Memory B cell (primary cell): Measurements from ENCODE around the gene SCPEP1.
"Not testable (repeated sequence)": the region's sequence is repeated elsewhere in the genome, so short reads cannot be mapped to it uniquely, and the experiment has no call there.

Source experiments
- ATAC-seq: fragments of 150-1000 bp; cut with Tn5 transposase; 2 replicates; pipeline ENCODE4 v1.10.0; 2021; ENCODE audit warnings: low read depth, mild to moderate bottlenecking, moderate library complexity
- DNase-seq, 2 donors: peaks; one replicate each; pipeline ENCODE4 v3.0.0; 2022; ENCODE audit warnings: low spot score in 2 of 2
- H3K27ac Mint-ChIP-seq: one replicate; pipeline ENCODE4 v1.8.0; 2022; ENCODE audit warnings: mild to moderate bottlenecking, moderate library complexity, mixed read lengths
- H3K27me3 Mint-ChIP-seq: one replicate; pipeline ENCODE4 v1.8.0; 2022; ENCODE audit warnings: mixed read lengths
- H3K36me3 Mint-ChIP-seq: one replicate; pipeline ENCODE4 v1.8.0; 2022; ENCODE audit warnings: mild to moderate bottlenecking, mixed read lengths
- H3K4me1 Mint-ChIP-seq: one replicate; pipeline ENCODE4 v1.8.0; 2022; ENCODE audit warnings: mixed read lengths
- H3K4me3 Mint-ChIP-seq: one replicate; pipeline ENCODE4 v1.8.0; 2022; ENCODE audit warnings: mild to moderate bottlenecking, moderate library complexity, mixed read lengths
- H3K9me3 Mint-ChIP-seq: one replicate; pipeline ENCODE4 v1.8.0; 2022; ENCODE audit warnings: mixed read lengths

Gene SCPEP1

GRCh38 chr17:56945938-56946505 is 31.9 kb upstream of the SCPEP1 start:
- ATAC-seq, result no peak
- no peak for DNase-seq
- H3K36me3 Mint-ChIP-seq, result peaks cover 27% of the 10 kb centered on the region
- H3K4me1 Mint-ChIP-seq, result no peaks in the 10 kb centered on the region
- no peak overlapping the region for H3K4me3 Mint-ChIP-seq
- no peaks in the 10 kb centered on the region for H3K9me3 Mint-ChIP-seq
- H3K27ac Mint-ChIP-seq, result no peak overlapping the region
- H3K27me3 Mint-ChIP-seq, result no peaks in the 10 kb centered on the region

GRCh38 chr17:56947741-56948140 is 30.2 kb upstream of the SCPEP1 start:
- no peak overlapping the region for H3K4me3 Mint-ChIP-seq
- H3K36me3 Mint-ChIP-seq, result peaks cover 24% of the 10 kb centered on the region
- no peak for DNase-seq
- H3K27me3 Mint-ChIP-seq, result no peaks in the 10 kb centered on the region
- no peak for ATAC-seq
- no peak overlapping the region for H3K27ac Mint-ChIP-seq
- H3K4me1 Mint-ChIP-seq, result no peaks in the 10 kb centered on the region
- H3K9me3 Mint-ChIP-seq, result no peaks in the 10 kb centered on the region

DNA sequence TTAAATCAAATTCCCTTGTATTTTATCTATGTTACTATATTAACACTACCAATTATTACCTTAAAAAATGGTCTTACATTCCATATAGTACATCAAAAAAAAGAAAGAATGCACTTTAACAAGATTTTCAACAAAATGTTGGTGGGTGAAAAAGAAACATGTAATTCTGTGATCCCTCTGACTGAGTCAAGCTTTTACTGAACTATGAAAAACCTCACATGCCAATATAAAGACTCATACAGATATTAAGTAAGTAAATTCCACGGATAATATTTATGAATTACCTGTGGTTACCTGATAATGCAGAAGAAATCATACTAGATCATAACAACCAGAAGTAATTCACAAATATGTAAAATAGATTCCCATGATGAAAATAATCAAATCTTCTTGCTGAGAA is 29.4 kb upstream of the SCPEP1 start:
- ATAC-seq, result no peak
- Mint-ChIP-seq H3K4me3 (no peak overlapping the region), H3K4me1 (no peaks in the 10 kb centered on the region), H3K27me3 (no peaks in the 10 kb centered on the region), H3K27ac (no peak overlapping the region), H3K9me3 (no peaks in the 10 kb centered on the region), H3K36me3 (peaks cover 20% of the 10 kb centered on the region)
- no peak for DNase-seq

DNA sequence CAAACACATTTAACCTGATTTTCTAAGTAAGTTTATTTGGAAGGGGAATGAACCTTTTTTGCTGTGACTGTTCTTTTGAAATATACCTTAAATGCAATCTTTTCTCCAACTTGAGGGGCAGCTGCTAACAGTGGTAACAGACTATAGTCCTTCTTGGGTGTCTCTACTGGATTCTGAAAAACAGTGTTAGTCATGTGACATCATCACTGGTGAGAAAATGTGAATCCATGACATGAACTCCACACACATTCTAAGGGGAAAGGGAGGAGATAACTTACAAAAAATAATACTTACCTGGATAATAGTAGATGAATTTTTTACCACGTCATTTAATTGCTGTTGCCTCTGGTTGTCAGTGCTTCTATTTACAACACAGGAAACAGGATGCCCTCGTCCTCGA is 28.3 kb upstream of the SCPEP1 start:
- Mint-ChIP-seq H3K4me3 (no peak overlapping the region), H3K9me3 (no peaks in the 10 kb centered on the region), H3K4me1 (no peaks in the 10 kb centered on the region), H3K27me3 (no peaks in the 10 kb centered on the region), H3K27ac (no peak overlapping the region), H3K36me3 (peaks cover 19% of the 10 kb centered on the region)
- no peak for DNase-seq
- ATAC-seq, result no peak

DNA sequence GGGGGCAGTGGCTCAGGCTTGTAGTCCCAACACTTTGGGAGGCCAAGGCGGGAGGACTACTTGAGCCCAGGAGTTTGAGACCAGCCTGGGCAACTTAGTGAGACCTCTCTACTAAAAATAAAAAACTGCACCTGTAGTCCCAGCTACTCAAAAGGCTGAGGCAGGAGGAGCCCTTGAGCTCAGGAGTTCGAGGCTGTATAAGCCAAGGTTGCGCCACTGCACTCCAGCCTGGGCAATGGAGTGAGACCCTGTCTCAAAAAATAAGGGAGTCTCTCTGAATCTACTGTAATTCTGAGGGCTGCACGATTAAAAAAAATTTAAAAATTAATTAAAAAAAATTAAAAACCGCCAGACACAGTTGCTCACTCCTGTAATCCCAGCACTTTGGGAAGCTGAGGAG is 20.9 kb upstream of the SCPEP1 start:
- no peak for DNase-seq
- Mint-ChIP-seq H3K27ac (no peak overlapping the region), H3K9me3 (no peaks in the 10 kb centered on the region), H3K4me1 (peaks cover 9% of the 10 kb centered on the region), H3K36me3 (no peaks in the 10 kb centered on the region), H3K27me3 (no peaks in the 10 kb centered on the region), H3K4me3 (no peak overlapping the region)
- no peak for ATAC-seq

- Mint-ChIP-seq H3K27ac (peak within 1 kb of the TSS; percentile 82), H3K9me3 (no peaks in the 10 kb centered on the region), H3K4me1 (peaks cover 9% of the 10 kb centered on the region), H3K4me3 (peak within 1 kb of the TSS; percentile 88), H3K27me3 (no peaks in the 10 kb centered on the region), H3K36me3 (no peaks in the 10 kb centered on the region)
- DNase-seq (peak; percentile 94 to 97), ATAC-seq (peak; percentile 96)
Measured at GRCh38 chr17:56960596-56961538, 17.1 kb upstream of the SCPEP1 start, which contains the start of gene COIL. Gene COIL (minus strand): TSS chr17:56961050. CDS start chr17:56961019, 31 bp downstream.

DNA sequence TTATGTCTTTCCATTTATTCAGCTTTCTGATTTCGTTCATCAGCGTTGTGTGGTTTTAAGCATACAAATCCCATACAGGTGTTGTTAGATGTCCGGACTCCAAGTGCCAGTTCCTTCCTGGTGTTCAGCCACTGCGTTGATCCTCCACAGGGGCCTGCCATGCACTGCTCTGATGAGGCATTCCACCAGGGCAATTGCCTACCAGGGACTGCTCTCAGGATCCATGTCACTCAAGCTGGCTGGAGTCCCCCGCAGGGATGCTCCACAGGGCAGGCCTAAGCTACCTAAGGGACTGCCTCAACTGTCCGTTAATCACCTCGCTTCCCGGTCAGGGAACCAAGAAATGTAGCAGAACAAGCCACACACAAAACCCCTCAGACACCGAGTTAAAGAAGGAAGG is 12.7 kb upstream of the SCPEP1 start:
- not testable (repeated sequence) for H3K4me3 Mint-ChIP-seq, H3K4me1 Mint-ChIP-seq, H3K9me3 Mint-ChIP-seq, H3K27me3 Mint-ChIP-seq, DNase-seq, H3K27ac Mint-ChIP-seq, ATAC-seq, H3K36me3 Mint-ChIP-seq

GRCh38 chr17:56965681-56966080 is 12.2 kb upstream of the SCPEP1 start:
- not testable (repeated sequence) for H3K4me1 Mint-ChIP-seq, ATAC-seq, H3K36me3 Mint-ChIP-seq, H3K27me3 Mint-ChIP-seq, H3K9me3 Mint-ChIP-seq, H3K27ac Mint-ChIP-seq, DNase-seq, H3K4me3 Mint-ChIP-seq

DNA sequence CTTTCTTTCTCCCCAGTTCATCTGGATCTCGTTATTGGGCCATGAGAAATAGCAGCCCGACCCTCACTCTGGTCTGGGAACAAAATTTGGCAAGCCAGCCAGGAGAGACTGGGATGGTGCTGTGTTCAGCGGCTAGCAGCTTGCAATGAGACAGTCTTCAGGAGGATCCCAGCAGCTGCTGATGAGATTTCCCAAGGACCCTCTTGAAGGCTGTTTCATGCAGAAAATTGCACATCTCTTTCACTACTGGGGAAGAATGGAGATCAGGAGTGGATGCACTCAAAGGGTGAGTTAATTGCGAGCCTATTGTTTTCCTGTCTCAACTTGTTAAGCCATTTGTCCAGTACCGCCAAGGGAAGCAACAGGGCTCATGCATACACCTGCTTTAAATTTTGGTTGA is 11.6 kb upstream of the SCPEP1 start:
- Mint-ChIP-seq H3K27me3 (no peaks in the 10 kb centered on the region), H3K9me3 (no peaks in the 10 kb centered on the region), H3K4me1 (no peaks in the 10 kb centered on the region), H3K27ac (no peak overlapping the region), H3K4me3 (no peak overlapping the region), H3K36me3 (no peaks in the 10 kb centered on the region)
- ATAC-seq (no peak), DNase-seq (no peak)

DNA sequence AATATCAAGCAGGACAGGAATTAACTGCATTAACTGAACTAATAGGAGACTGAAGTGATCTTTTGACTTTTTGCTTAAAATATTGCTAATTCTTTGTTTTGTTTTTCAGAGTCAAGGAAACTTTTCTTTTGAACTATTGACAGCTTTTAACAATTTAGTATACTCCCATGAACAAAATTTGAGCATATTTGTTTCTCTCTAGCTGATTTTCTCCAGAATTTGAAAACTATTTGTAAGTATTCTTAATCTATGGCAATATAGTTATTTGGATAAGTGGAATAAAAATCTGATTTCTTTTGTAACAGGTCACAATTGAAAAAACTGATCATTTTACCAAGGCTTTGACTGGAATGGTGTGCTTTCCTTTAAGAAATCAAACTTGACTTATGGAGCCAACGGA is 7.0 kb upstream of the SCPEP1 start:
- Mint-ChIP-seq H3K9me3 (no peaks in the 10 kb centered on the region), H3K27ac (no peak overlapping the region), H3K4me1 (no peaks in the 10 kb centered on the region), H3K27me3 (no peaks in the 10 kb centered on the region), H3K4me3 (no peak overlapping the region), H3K36me3 (no peaks in the 10 kb centered on the region)
- no peak for ATAC-seq
- DNase-seq, result no peak

- no peak overlapping the region for H3K27ac Mint-ChIP-seq
- ATAC-seq (no peak), DNase-seq (no peak)
- H3K9me3 Mint-ChIP-seq, result no peaks in the 10 kb centered on the region
- H3K4me1 Mint-ChIP-seq, result peaks cover 1% of the 10 kb centered on the region
- no peak overlapping the region for H3K4me3 Mint-ChIP-seq
- no peaks in the 10 kb centered on the region for H3K36me3 Mint-ChIP-seq
- H3K27me3 Mint-ChIP-seq, result peaks cover under 1% of the 10 kb centered on the region
Measured at GRCh38 chr17:56972111-56972730, 5.7 kb upstream of the SCPEP1 start.

GRCh38 chr17:56973520-56973919 is 4.4 kb upstream of the SCPEP1 start:
- H3K4me3 Mint-ChIP-seq, result no peak overlapping the region
- ATAC-seq (no peak), DNase-seq (no peak)
- H3K27ac Mint-ChIP-seq, result no peak overlapping the region
- peaks cover 2% of the 10 kb centered on the region for H3K27me3 Mint-ChIP-seq
- H3K9me3 Mint-ChIP-seq, result no peaks in the 10 kb centered on the region
- H3K4me1 Mint-ChIP-seq, result peaks cover 5% of the 10 kb centered on the region
- no peaks in the 10 kb centered on the region for H3K36me3 Mint-ChIP-seq

DNA sequence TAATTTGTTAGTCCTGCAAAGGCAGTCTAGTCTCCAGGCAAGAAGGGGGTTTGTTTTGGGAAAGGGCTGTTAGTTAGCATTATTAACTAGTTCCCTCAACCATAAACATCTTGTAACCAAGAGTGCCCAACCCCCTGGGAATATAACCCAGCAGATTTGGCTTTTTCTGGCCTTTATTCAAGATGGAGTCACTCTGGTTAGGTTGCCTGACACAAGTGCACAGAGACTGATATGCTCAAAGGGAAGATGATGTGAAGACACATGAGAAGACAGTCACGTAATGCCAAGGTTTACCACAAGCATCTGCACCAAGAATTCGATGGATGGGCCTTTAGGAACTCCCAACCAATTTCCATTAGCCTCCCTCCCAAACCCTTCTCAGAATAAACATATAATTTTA is 3.9 kb upstream of the SCPEP1 start:
- H3K27me3 Mint-ChIP-seq, result peaks cover 2% of the 10 kb centered on the region

DNA sequence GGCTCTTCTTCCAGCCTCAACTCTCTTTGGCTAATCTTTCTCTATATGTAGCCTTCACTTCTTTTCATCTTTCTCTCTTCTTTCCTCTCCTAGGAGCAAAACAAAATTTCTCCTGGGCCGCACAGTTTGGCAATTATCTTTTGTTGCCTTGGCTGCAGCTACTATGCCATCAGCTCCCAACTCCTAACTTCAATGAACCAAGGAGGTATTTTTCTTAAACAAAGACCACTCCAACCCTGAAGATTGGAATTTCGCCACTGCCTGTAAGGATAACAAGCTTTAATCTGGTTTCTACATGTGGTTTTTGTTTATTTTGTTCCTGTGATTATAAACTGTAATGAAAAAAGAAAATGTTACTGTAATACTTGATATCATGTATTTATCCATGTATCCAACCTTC is 2.3 kb upstream of the SCPEP1 start:
- Mint-ChIP-seq H3K27me3 (peaks cover 2% of the 10 kb centered on the region), H3K27ac (no peak overlapping the region), H3K4me1 (peaks cover 14% of the 10 kb centered on the region), H3K9me3 (no peaks in the 10 kb centered on the region), H3K36me3 (no peaks in the 10 kb centered on the region), H3K4me3 (no peak overlapping the region)
- ATAC-seq (no peak), DNase-seq (no peak)

More for the DNA sequence above, 3.9 kb upstream of the SCPEP1 start:
- peaks cover 11% of the 10 kb centered on the region for H3K4me1 Mint-ChIP-seq
- H3K27ac Mint-ChIP-seq, result no peak overlapping the region
- no peaks in the 10 kb centered on the region for H3K9me3 Mint-ChIP-seq
- DNase-seq (no peak), ATAC-seq (no peak)
- no peaks in the 10 kb centered on the region for H3K36me3 Mint-ChIP-seq
- no peak overlapping the region for H3K4me3 Mint-ChIP-seq
